HEK293 (cell line): ENCODE data around the gene MTMR12.

Source experiments
- BCL11B ChIP-seq: fragments of 450-650 bp; formaldehyde crosslinking; IDR thresholded peaks from 2 replicates; pipeline ENCODE4 v1.5.1; 2016; ENCODE audit warnings: low read depth, missing biosample characterization, missing genetic modification characterization
- EGR2 ChIP-seq: fragments of 450-650 bp; formaldehyde crosslinking; IDR thresholded peaks from 2 replicates; pipeline ENCODE4 v1.5.1; 2016; ENCODE audit warnings: low read depth, missing biosample characterization, missing genetic modification characterization
- MYNN ChIP-seq: fragments of 450-650 bp; formaldehyde crosslinking; IDR thresholded peaks from 2 replicates; pipeline ENCODE4 v1.5.1; 2016; ENCODE audit warnings: missing biosample characterization, missing genetic modification characterization, borderline replicate concordance
- OSR2 ChIP-seq: fragments of 450-650 bp; formaldehyde crosslinking; IDR thresholded peaks from 2 replicates; pipeline ENCODE4 v1.5.1; 2016; ENCODE audit warnings: missing biosample characterization, missing genetic modification characterization
- ZBTB1 ChIP-seq: fragments of 450-650 bp; formaldehyde crosslinking; IDR thresholded peaks from 2 replicates; pipeline ENCODE4 v1.5.1; 2016; ENCODE audit warnings: missing biosample characterization, missing genetic modification characterization
- ZNF292 ChIP-seq: fragments of 450-650 bp; formaldehyde crosslinking; IDR thresholded peaks from 2 replicates; pipeline ENCODE4 v1.5.1; 2016; ENCODE audit warnings: low read depth, missing biosample characterization, missing genetic modification characterization, borderline replicate concordance
- ZNF366 ChIP-seq: fragments of 450-650 bp; formaldehyde crosslinking; conservative IDR thresholded peaks from 2 replicates; pipeline ENCODE4 v1.5.1; 2016; ENCODE audit warnings: missing biosample characterization, missing genetic modification characterization
- TF ChIP-seq, protein P1 (sequence below): fragments of 450-650 bp; formaldehyde crosslinking; IDR thresholded peaks from 2 replicates; pipeline ENCODE4 v1.5.1; 2016; ENCODE audit warnings: missing biosample characterization, missing genetic modification characterization, low read depth
- TF ChIP-seq, protein P2 (sequence below): fragments of 450-650 bp; formaldehyde crosslinking; IDR thresholded peaks from 2 replicates; pipeline ENCODE4 v1.5.1; 2016; ENCODE audit warnings: missing biosample characterization, missing genetic modification characterization, borderline replicate concordance
- TF ChIP-seq, protein P3 (sequence below): fragments of 450-650 bp; formaldehyde crosslinking; IDR thresholded peaks from 2 replicates; pipeline ENCODE4 v1.5.1; 2016; ENCODE audit warnings: missing biosample characterization, missing genetic modification characterization

DNA sequence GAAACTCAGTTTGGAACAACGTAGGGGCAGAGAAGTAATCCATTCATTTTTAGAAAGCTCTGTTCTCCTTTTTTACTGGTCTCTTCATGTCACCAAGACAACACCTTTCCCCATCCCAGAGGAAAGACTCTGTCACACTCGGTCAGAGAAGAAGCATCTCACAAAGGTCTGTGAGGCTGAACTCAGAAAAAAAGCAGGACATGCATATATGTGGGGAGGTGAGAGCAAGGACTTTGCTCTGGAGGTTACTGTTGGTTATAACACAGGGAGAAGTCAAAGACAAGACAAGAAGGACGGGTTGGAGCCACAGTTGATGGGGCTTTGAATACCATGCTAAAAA, 19.2 kb upstream of the MTMR12 start:
- TF ChIP-seq ZBTB1 (tag by site-specific recombination), result no peak
- TF ChIP-seq MYNN (tag by site-specific recombination), result no peak
- TF ChIP-seq, protein P1, sequence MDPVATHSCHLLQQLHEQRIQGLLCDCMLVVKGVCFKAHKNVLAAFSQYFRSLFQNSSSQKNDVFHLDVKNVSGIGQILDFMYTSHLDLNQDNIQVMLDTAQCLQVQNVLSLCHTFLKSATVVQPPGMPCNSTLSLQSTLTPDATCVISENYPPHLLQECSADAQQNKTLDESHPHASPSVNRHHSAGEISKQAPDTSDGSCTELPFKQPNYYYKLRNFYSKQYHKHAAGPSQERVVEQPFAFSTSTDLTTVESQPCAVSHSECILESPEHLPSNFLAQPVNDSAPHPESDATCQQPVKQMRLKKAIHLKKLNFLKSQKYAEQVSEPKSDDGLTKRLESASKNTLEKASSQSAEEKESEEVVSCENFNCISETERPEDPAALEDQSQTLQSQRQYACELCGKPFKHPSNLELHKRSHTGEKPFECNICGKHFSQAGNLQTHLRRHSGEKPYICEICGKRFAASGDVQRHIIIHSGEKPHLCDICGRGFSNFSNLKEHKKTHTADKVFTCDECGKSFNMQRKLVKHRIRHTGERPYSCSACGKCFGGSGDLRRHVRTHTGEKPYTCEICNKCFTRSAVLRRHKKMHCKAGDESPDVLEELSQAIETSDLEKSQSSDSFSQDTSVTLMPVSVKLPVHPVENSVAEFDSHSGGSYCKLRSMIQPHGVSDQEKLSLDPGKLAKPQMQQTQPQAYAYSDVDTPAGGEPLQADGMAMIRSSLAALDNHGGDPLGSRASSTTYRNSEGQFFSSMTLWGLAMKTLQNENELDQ (tag by site-specific recombination), result no peak
- TF ChIP-seq EGR2 (tag by site-specific recombination), result no peak
- TF ChIP-seq ZNF292 (tag by site-specific recombination), result no peak
- TF ChIP-seq, protein P2, sequence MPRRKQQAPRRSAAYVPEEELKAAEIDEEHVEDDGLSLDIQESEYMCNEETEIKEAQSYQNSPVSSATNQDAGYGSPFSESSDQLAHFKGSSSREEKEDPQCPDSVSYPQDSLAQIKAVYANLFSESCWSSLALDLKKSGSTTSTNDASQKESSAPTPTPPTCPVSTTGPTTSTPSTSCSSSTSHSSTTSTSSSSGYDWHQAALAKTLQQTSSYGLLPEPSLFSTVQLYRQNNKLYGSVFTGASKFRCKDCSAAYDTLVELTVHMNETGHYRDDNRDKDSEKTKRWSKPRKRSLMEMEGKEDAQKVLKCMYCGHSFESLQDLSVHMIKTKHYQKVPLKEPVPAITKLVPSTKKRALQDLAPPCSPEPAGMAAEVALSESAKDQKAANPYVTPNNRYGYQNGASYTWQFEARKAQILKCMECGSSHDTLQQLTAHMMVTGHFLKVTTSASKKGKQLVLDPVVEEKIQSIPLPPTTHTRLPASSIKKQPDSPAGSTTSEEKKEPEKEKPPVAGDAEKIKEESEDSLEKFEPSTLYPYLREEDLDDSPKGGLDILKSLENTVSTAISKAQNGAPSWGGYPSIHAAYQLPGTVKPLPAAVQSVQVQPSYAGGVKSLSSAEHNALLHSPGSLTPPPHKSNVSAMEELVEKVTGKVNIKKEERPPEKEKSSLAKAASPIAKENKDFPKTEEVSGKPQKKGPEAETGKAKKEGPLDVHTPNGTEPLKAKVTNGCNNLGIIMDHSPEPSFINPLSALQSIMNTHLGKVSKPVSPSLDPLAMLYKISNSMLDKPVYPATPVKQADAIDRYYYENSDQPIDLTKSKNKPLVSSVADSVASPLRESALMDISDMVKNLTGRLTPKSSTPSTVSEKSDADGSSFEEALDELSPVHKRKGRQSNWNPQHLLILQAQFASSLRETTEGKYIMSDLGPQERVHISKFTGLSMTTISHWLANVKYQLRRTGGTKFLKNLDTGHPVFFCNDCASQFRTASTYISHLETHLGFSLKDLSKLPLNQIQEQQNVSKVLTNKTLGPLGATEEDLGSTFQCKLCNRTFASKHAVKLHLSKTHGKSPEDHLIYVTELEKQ (tag by site-specific recombination), result no peak
- TF ChIP-seq OSR2, result no peak
- TF ChIP-seq ZNF366, result no peak
- TF ChIP-seq, protein P3, sequence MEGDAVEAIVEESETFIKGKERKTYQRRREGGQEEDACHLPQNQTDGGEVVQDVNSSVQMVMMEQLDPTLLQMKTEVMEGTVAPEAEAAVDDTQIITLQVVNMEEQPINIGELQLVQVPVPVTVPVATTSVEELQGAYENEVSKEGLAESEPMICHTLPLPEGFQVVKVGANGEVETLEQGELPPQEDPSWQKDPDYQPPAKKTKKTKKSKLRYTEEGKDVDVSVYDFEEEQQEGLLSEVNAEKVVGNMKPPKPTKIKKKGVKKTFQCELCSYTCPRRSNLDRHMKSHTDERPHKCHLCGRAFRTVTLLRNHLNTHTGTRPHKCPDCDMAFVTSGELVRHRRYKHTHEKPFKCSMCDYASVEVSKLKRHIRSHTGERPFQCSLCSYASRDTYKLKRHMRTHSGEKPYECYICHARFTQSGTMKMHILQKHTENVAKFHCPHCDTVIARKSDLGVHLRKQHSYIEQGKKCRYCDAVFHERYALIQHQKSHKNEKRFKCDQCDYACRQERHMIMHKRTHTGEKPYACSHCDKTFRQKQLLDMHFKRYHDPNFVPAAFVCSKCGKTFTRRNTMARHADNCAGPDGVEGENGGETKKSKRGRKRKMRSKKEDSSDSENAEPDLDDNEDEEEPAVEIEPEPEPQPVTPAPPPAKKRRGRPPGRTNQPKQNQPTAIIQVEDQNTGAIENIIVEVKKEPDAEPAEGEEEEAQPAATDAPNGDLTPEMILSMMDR (tag by site-specific recombination), result no peak
- no peak for TF ChIP-seq BCL11B (tag by site-specific recombination)
